ENCODE results near the gene GNAL.

GRCh38 chr18:11868230-11868629 is 179.2 kb downstream of the GNAL start:
- no peak for TF ChIP-seq POLR2A (IDR thresholded peaks at IDR 0.05)
- no peak for TF ChIP-seq EP300 (IDR thresholded peaks at IDR 0.05)
